ENCODE results near the gene BLOC1S6. TPM values are rescaled to one million over a fixed set of nuclear protein-coding genes. Genes with fewer than 3 reads are reported as not detected.

The BLOC1S6 gene
- total and polyA plus RNA-seq, 4 donors: 13.3 to 37.0 (median 21.5) TPM

GRCh38 chr15:45603881-45604280 lies 16.7 kb downstream of the BLOC1S6 start:
- Histone ChIP-seq H3K9me3 (ENCODE audit: control insufficient read depth in 4 of 4, low read length in 3 of 4) (no peaks in the 10 kb centered on the region), H3K9ac (ENCODE audit: low read depth in 1 of 2, low read length in 2 of 2) (no peak overlapping the region), H3K4me3 (ENCODE audit: low read depth in 1 of 3, low read length in 3 of 3) (no peak overlapping the region), H3K36me3 (ENCODE audit: control insufficient read depth in 4 of 4, insufficient read depth in 3 of 4, low read depth in 1 of 4, low read length in 3 of 4) (peaks cover 3 to 12% (median 8%) of the 10 kb centered on the region in 4 donors), H3K4me1 (ENCODE audit: control insufficient read depth in 4 of 4, insufficient read depth in 4 of 4, low read length in 3 of 4) (no peaks in the 10 kb centered on the region), H3K27ac (ENCODE audit: low read depth in 1 of 2, low read length in 2 of 2) (no peak overlapping the region), H3K27me3 (ENCODE audit: control insufficient read depth in 4 of 4, insufficient read depth in 4 of 4, low read length in 3 of 4) (no peaks in the 10 kb centered on the region)
- no peak for DNase-seq (ENCODE audit: low spot score)
- WGBS: 88% methylated on average over 3 of the region's 3 CpGs
- TF ChIP-seq TAF1 (conservative IDR thresholded peaks at IDR 0.05) (no peak), RAD21 (IDR thresholded peaks at IDR 0.05) (no peak), HNF4A (conservative IDR thresholded peaks at IDR 0.05) (no peak), GABPA (IDR thresholded peaks at IDR 0.05 in 1 of 2, conservative IDR thresholded peaks at IDR 0.05 in 1 of 2) (no peak), NR2F2 (IDR thresholded peaks at IDR 0.05) (no peak), SP1 (IDR thresholded peaks at IDR 0.05) (no peak), FOXA1 (IDR thresholded peaks at IDR 0.05) (no peak), EGR1 (IDR thresholded peaks at IDR 0.05; ENCODE audit: low read depth in 2 of 2) (no peak), FOXA2 (IDR thresholded peaks at IDR 0.05) (no peak), YY1 (IDR thresholded peaks at IDR 0.05) (no peak)
- TF ChIP-seq, protein P1, sequence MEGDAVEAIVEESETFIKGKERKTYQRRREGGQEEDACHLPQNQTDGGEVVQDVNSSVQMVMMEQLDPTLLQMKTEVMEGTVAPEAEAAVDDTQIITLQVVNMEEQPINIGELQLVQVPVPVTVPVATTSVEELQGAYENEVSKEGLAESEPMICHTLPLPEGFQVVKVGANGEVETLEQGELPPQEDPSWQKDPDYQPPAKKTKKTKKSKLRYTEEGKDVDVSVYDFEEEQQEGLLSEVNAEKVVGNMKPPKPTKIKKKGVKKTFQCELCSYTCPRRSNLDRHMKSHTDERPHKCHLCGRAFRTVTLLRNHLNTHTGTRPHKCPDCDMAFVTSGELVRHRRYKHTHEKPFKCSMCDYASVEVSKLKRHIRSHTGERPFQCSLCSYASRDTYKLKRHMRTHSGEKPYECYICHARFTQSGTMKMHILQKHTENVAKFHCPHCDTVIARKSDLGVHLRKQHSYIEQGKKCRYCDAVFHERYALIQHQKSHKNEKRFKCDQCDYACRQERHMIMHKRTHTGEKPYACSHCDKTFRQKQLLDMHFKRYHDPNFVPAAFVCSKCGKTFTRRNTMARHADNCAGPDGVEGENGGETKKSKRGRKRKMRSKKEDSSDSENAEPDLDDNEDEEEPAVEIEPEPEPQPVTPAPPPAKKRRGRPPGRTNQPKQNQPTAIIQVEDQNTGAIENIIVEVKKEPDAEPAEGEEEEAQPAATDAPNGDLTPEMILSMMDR (IDR thresholded peaks at IDR 0.05; ENCODE audit: low read depth, low read length, missing input control): no peak
- TF ChIP-seq, protein P2, sequence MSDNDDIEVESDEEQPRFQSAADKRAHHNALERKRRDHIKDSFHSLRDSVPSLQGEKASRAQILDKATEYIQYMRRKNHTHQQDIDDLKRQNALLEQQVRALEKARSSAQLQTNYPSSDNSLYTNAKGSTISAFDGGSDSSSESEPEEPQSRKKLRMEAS (IDR thresholded peaks at IDR 0.05): no peak

GRCh38 chr15:45604326-45604725 lies 17.1 kb downstream of the BLOC1S6 start:
- no peaks in the 10 kb centered on the region for H3K4me1 ChIP-seq (ENCODE audit: control insufficient read depth in 4 of 4, insufficient read depth in 4 of 4, low read length in 3 of 4)
- H3K36me3 ChIP-seq (ENCODE audit: control insufficient read depth in 4 of 4, insufficient read depth in 3 of 4, low read depth in 1 of 4, low read length in 3 of 4): peaks cover 3 to 12% (median 8%) of the 10 kb centered on the region in 4 donors
- H3K9ac ChIP-seq (ENCODE audit: low read depth in 1 of 2, low read length in 2 of 2): no peak overlapping the region
- no peak overlapping the region for H3K4me3 ChIP-seq (ENCODE audit: low read depth in 1 of 3, low read length in 3 of 3)
- H3K27me3 ChIP-seq (ENCODE audit: control insufficient read depth in 4 of 4, insufficient read depth in 4 of 4, low read length in 3 of 4): no peaks in the 10 kb centered on the region
- TF ChIP-seq HNF4A (conservative IDR thresholded peaks at IDR 0.05) (no peak), JUND (IDR thresholded peaks at IDR 0.05) (no peak), YY1 (IDR thresholded peaks at IDR 0.05) (no peak), NR2F2 (IDR thresholded peaks at IDR 0.05) (no peak), GABPA (IDR thresholded peaks at IDR 0.05 in 1 of 2, conservative IDR thresholded peaks at IDR 0.05 in 1 of 2) (no peak), FOXA2 (IDR thresholded peaks at IDR 0.05) (no peak), FOXA1 (IDR thresholded peaks at IDR 0.05) (no peak)
- TF ChIP-seq, protein P3, sequence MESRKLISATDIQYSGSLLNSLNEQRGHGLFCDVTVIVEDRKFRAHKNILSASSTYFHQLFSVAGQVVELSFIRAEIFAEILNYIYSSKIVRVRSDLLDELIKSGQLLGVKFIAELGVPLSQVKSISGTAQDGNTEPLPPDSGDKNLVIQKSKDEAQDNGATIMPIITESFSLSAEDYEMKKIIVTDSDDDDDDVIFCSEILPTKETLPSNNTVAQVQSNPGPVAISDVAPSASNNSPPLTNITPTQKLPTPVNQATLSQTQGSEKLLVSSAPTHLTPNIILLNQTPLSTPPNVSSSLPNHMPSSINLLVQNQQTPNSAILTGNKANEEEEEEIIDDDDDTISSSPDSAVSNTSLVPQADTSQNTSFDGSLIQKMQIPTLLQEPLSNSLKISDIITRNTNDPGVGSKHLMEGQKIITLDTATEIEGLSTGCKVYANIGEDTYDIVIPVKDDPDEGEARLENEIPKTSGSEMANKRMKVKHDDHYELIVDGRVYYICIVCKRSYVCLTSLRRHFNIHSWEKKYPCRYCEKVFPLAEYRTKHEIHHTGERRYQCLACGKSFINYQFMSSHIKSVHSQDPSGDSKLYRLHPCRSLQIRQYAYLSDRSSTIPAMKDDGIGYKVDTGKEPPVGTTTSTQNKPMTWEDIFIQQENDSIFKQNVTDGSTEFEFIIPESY (IDR thresholded peaks at IDR 0.05): no peak
- H3K9me3 ChIP-seq (ENCODE audit: control insufficient read depth in 4 of 4, low read length in 3 of 4): no peaks in the 10 kb centered on the region
- no peak overlapping the region for H3K27ac ChIP-seq (ENCODE audit: low read depth in 1 of 2, low read length in 2 of 2)
- no peak for DNase-seq (ENCODE audit: low spot score)
- WGBS: 90% methylated on average over 1 of the region's 1 CpG

- H3K4me3 ChIP-seq (ENCODE audit: low read depth in 1 of 3, low read length in 3 of 3): no peak overlapping the region
- WGBS: 89% methylated on average over 3 of the region's 3 CpGs
- no peak for DNase-seq (ENCODE audit: low spot score)
- no peaks in the 10 kb centered on the region for H3K9me3 ChIP-seq (ENCODE audit: control insufficient read depth in 4 of 4, low read length in 3 of 4)
- no peaks in the 10 kb centered on the region for H3K27me3 ChIP-seq (ENCODE audit: control insufficient read depth in 4 of 4, insufficient read depth in 4 of 4, low read length in 3 of 4)
- H3K27ac ChIP-seq (ENCODE audit: low read depth in 1 of 2, low read length in 2 of 2): no peak overlapping the region
- peaks cover 3 to 14% (median 9%) of the 10 kb centered on the region in 4 donors for H3K36me3 ChIP-seq (ENCODE audit: control insufficient read depth in 4 of 4, insufficient read depth in 3 of 4, low read depth in 1 of 4, low read length in 3 of 4)
- H3K4me1 ChIP-seq (ENCODE audit: control insufficient read depth in 4 of 4, insufficient read depth in 4 of 4, low read length in 3 of 4): no peaks in the 10 kb centered on the region
- TF ChIP-seq, protein P2 (IDR thresholded peaks at IDR 0.05): no peak
- no peak for TF ChIP-seq JUND (IDR thresholded peaks at IDR 0.05)
- no peak for TF ChIP-seq GABPA (IDR thresholded peaks at IDR 0.05 in 1 of 2, conservative IDR thresholded peaks at IDR 0.05 in 1 of 2)
- no peak for TF ChIP-seq REST (IDR thresholded peaks at IDR 0.05)
- no peak for TF ChIP-seq HNF4A (conservative IDR thresholded peaks at IDR 0.05)
- TF ChIP-seq NR2F2 (IDR thresholded peaks at IDR 0.05): no peak
- no peak for TF ChIP-seq FOXA1 (IDR thresholded peaks at IDR 0.05)
- TF ChIP-seq EGR1 (IDR thresholded peaks at IDR 0.05; ENCODE audit: low read depth in 2 of 2): no peak
- TF ChIP-seq, protein P4, sequence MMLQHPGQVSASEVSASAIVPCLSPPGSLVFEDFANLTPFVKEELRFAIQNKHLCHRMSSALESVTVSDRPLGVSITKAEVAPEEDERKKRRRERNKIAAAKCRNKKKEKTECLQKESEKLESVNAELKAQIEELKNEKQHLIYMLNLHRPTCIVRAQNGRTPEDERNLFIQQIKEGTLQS (IDR thresholded peaks at IDR 0.05): no peak
- TF ChIP-seq RAD21 (IDR thresholded peaks at IDR 0.05): no peak
- no peak for TF ChIP-seq SP1 (IDR thresholded peaks at IDR 0.05)
- H3K9ac ChIP-seq (ENCODE audit: low read depth in 1 of 2, low read length in 2 of 2): no peak overlapping the region
These were observed 19.2 kb downstream of the BLOC1S6 start for GRCh38 chr15:45606413-45606812.
